HG02759 (cell line): ENCODE measurements around the gene CLDN6.
"Not testable (repeated sequence)": the region's sequence is repeated elsewhere in the genome, so short reads cannot be mapped to it uniquely, and the experiment has no call there.

Experiments
- ATAC-seq: cut with Tn5 transposase; IDR thresholded peaks from one replicate; pipeline ENCODE4 v1.9.1; 2021; ENCODE audit warnings: mild to moderate bottlenecking, moderate library complexity; ENCODE audit not compliant: unreplicated experiment

CLDN6 gene

DNA sequence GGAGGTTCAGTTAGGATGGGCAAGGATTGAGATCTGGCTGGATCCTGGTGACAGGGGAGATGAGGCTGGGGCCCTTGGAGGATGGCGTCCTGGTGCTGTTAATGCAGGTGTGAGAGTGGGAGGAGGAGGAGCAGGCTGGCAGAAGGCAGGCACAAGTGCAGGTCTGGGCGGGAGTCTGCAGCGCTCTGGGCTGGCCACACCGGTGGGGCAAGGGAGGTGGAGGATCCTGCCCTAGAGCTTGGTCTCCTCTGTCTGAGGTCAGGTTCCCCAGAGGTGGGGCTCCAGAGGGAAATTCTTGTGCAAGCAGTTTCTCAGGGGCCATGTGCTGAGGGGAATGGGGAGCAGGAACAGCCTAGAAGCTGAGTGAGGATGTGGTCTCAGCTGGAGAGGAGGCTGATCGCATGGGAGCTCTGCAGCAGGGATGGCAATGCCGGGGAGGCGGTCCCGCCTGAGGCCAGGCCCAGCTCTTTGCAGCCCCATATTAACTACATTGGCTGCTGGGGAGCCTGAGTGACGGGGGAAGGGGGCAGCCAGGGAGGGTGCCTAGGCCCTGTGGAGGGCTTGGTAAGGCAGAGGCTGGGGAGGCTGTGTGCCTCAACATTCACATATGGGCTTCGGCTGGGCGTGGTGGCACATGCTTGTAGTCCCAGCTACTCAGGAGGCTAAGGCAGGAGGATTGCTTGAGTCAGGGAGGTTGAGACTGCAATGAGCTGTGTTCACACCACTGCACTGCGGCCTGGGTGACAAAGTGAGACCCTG, 34.8 kb upstream of the CLDN6 start:
- not testable (repeated sequence) for ATAC-seq

DNA sequence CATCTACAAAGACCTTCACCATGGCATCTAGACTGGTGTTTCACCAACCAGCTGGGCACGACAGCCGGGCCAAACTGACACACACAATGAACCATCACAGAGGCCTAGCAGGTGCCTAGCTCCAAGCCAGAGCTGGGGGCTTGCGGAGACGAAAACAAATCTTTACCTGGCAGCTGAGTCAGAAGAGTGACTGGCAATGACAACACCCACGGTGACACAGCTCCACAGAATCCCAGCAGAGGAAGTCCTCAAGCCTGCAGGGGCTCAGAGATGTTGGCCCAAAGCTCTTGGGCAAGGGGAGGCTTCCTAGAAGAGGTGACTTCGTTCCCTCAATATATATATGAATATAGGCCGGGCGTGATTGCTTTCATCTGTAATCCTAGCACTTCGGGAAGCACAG, 33.5 kb upstream of the CLDN6 start:
- no peak for ATAC-seq

DNA sequence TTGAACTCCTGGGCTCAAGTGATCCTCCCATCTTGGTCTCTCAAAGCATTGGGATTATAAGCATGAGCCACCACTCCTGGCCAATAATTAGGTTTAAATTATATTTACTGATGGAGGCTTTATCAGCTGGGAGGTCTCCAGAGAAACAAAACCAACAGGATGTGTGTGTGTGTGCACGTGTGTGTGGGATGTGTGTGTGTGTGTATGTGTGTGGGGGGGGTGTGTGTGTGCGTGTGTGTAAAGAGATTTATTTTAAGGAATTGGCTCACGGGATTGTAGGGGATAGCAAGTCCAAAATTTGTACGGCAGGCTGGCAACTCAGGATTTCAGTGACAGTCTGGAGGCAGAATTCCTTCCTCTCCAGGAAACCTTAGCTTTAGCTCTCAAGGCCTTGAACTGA, 33.0 kb upstream of the CLDN6 start:
- ATAC-seq, result no peak

DNA sequence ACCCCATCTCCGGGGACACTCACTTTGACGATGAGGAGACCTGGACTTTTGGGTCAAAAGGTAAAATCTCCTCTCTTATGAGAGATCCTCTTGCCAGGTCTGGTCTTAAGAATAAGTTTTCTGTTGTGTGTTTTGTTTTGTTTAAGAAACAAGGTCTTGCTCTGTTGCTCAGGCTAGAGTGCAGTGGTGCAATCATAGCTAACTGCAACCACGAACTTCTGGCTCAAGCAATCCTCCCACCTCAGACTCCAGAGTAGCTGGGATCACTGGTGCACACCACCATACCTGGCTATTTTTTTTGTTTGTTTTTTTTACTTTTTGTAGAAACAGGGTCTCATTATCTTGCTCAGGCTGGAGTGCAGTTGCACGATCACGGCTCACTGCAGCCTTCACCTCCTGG, 32.5 kb upstream of the CLDN6 start:
- ATAC-seq, result no peak

GRCh38 chr16:3049921-3050481, 32.0 kb upstream of the CLDN6 start:
- ATAC-seq, result no peak

DNA sequence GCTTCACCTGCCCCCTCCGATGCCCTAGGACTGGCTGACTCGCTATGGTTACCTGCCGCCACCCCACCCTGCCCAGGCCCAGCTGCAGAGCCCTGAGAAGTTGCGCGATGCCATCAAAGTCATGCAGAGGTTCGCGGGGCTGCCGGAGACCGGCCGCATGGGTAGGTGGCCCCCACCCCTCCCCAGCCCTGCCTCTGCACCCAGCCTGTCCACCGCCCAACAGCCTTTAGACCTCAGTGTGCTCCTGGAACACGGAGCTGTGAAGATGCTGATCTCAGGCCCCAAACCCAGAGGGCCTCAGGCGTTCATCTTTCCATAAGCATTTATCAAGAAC, 29.4 kb upstream of the CLDN6 start:
- ATAC-seq, result no peak

DNA sequence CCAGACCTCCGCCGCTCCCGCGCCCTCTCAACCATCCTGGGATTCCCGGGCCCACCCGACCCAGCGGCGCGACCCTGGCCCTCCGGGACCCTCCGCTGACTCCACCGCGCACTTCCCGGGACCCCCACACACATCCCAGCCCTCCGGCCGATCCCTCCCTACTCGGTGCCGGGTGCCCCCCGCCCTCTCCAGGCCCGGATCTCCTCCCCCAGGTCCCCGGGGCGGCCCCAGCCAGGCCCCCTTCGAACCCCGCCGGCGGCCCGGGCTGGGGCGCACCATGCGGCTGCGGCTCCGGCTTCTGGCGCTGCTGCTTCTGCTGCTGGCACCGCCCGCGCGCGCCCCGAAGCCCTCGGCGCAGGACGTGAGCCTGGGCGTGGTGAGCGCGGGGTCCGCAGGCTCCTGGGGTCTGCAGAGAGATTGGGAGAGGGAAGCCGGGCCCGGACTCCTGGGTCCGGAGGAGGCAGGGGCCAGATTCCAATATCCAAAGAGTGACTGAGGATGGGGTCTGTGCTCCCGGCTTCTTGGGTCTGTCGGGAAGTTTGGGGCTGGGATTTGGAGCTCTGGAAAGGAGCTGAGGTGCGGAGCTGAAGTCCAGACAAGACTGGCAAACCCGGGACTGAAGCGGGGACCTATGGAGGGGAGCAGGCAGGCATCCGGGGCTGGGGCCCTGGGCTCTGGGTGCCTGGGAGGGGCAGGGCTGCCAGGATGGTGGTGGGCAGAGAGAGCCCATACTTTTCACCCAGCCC, 28.8 kb upstream of the CLDN6 start:
- ATAC-seq, result no peak

- ATAC-seq, result no peak
Observed at GRCh38 chr16:3045758-3046640, 28.0 kb upstream of the CLDN6 start, which contains the start of gene MMP25. Gene MMP25 (plus strand): TSS chr16:3046561. CDS start chr16:3046918, 357 bp downstream.

- no peak for ATAC-seq
Observed at GRCh38 chr16:3044708-3045107, 26.7 kb upstream of the CLDN6 start.

GRCh38 chr16:3042376-3042775, 24.4 kb upstream of the CLDN6 start:
- ATAC-seq, result no peak

- no peak for ATAC-seq
Observed at GRCh38 chr16:3038896-3039295, 20.9 kb upstream of the CLDN6 start.

DNA sequence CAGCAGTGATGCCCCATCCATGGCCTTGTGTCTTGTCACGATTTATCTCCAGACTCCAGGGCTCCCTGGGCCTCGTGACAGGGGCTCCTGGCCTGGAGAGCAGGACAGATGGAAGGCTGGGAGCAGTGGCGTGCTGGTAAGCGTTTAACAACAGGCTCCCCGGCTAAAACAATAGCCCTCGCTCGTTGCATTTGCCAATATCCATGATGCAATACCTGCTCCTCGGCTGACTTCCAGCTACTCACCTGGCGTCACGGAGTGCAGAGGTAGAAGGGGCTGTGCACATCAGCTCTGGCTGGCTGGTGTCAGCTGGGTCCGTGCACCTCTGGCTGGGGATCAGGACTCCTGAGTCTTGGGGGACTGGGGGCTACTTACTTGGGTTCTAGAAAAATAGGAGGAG, 20.3 kb upstream of the CLDN6 start:
- no peak for ATAC-seq

GRCh38 chr16:3036726-3037315, 18.8 kb upstream of the CLDN6 start, which contains the start of gene BICDL2:
Gene BICDL2 (minus strand): TSS chr16:3036944. CDS start chr16:3035496, 1,448 bp downstream.
- no peak for ATAC-seq

- ATAC-seq, result no peak
Observed at GRCh38 chr16:3035972-3036725, 18.2 kb upstream of the CLDN6 start.

- ATAC-seq, result no peak
Observed at GRCh38 chr16:3035289-3035971, 17.4 kb upstream of the CLDN6 start.

DNA sequence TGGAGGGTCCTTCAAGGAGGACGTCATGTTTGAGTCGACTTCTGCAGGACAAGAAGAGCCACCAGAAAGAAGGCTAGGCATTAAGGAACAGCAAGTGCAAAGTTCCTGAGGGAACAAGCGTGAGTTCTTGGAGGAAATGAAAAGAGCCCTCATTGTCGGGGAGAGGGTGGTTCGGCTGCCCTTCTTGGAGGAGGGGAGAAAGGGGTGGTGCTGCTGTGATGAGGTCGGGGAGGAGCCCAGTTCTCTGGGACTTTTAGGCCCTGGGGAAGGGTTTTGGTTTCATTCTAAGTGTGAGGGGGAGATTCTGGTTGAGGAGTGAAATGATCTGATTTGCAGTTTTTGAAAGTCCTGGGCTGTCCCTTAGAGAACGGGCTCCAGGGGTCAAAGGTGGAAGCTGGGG, 14.6 kb upstream of the CLDN6 start:
- ATAC-seq, result no peak

DNA sequence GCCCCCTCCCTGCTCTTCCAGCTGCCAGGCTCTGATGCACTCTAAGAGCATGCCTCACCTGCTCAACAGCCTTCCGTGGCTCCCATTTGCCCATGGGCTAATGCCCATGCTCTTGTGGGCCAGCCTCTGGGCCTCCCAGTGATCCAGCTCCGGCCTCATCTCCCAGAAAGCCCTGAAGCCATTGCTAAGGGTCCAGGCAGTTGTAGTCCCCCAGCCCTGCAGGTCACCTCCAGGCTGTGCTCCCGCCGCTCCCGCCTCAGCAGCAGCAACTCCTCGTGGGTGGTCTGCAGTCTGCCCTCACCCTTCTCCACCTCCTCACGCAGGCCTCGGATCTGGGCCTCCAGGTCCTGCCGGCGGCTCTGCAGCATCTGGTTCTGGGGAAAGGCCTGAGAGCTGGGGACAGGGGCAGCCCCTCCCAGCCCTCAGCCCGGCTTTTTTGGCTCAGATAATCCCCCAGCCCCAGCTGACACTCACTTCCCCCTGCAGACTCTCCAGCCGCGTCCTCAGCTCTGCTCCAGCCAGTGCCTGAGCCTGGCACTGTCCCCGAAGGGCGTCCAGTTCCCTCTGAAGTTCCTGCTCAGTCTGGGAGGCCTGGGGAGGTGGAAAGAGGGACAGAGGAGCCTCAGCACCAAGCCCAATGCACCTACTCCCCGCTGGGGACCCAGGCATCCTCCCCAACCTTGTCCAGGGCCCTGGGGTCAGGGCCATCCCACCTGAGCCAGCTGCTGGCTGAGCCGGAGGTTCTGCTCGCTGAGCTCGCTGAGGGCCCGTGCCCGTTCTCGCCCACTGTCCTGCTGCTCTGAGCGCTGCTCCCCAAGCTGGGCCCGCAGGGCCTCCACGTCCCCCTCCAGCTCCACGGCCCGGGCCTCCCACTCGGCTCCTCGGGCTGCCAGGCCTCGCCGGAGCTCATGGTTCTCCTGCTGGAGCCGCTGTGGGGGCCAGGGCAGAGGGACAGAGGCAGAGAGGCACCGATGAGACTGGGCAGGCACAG, 12.5 kb upstream of the CLDN6 start:
- ATAC-seq, result no peak
